Naive thymus-derived CD4-positive, alpha-beta T cell (primary cell): ENCODE data around the gene HMOX1. TPM values are rescaled to one million over a fixed set of nuclear protein-coding genes. Genes with fewer than 3 reads are reported as not detected.

Experiments
- ATAC-seq: fragments of 150-1000 bp; cut with Tn5 transposase; 2 replicates; pipeline ENCODE4 v1.10.0; 2021; ENCODE audit warnings: mild to moderate bottlenecking, moderate library complexity
- CTCF ChIA-PET: fragments of 350-600 bp; sonication (Branson Sonifier 250); formaldehyde crosslinking; loops from one replicate; lab custom pipeline; 2021; ENCODE audit warnings: antibody characterized with exemption; lab: Charles Lee
- POLR2A ChIA-PET: fragments of 350-600 bp; sonication (Branson Sonifier 250); formaldehyde crosslinking; loops from one replicate; lab custom pipeline; 2021; ENCODE audit warnings: antibody characterized with exemption, inconsistent platforms; lab: Charles Lee
- DNase-seq, 9 donors: peaks; one replicate each; pipeline versions ENCODE4 v3.0.0 to v3.0.0-alpha.2; 2020 to 2022; ENCODE audit warnings: mixed read lengths in 1 of 9
- H3K27ac ChIP-seq: one replicate; pipeline ENCODE4 v1.7.0; 2013; ENCODE audit warnings: mild to moderate bottlenecking, low read depth, low read length, moderate library complexity
- H3K27me3 ChIP-seq, 2 donors: one replicate each; pipeline ENCODE4 v1.7.0; 2013; ENCODE audit warnings: low read length in 2 of 2, mild to moderate bottlenecking in 2 of 2, moderate library complexity in 2 of 2; ENCODE audit not compliant: control insufficient read depth in 2 of 2, insufficient read depth in 2 of 2
- H3K36me3 ChIP-seq, 3 experiments: 1 replicate in 2 of 3; 2 replicates in 1 of 3; pipeline ENCODE4 v1.7.0; 2013; ENCODE audit warnings: low read length in 3 of 3, mild to moderate bottlenecking in 3 of 3, moderate library complexity in 1 of 3; ENCODE audit not compliant: insufficient read depth in 3 of 3, control insufficient read depth in 2 of 3
- H3K4me1 ChIP-seq, 2 donors: one replicate each; pipeline ENCODE4 v1.7.0; 2013; ENCODE audit warnings: low read length in 2 of 2, mild to moderate bottlenecking in 2 of 2, moderate library complexity in 1 of 2; ENCODE audit not compliant: control insufficient read depth in 2 of 2, insufficient read depth in 2 of 2
- H3K4me3 ChIP-seq: 2 replicates; pipeline ENCODE4 v1.7.0; 2013; ENCODE audit warnings: mild to moderate bottlenecking, low read length
- H3K9me3 ChIP-seq, 3 experiments: 1 replicate in 2 of 3; 2 replicates in 1 of 3; pipeline ENCODE4 v1.7.0; 2013; ENCODE audit warnings: low read length in 3 of 3; ENCODE audit not compliant: control insufficient read depth in 2 of 3
- H3K27ac Mint-ChIP-seq, 9 donors: one replicate each; pipeline ENCODE4 v1.8.0; 2020 to 2022; ENCODE audit warnings: mixed read lengths in 9 of 9, mild to moderate bottlenecking in 8 of 9, moderate library complexity in 5 of 9, inconsistent platforms in 2 of 9
- H3K27me3 Mint-ChIP-seq, 5 donors: one replicate each; pipeline ENCODE4 v1.8.0; 2021 to 2022; ENCODE audit warnings: mixed read lengths in 5 of 5, mild to moderate bottlenecking in 1 of 5
- H3K36me3 Mint-ChIP-seq, 5 donors: one replicate each; pipeline ENCODE4 v1.8.0; 2020 to 2022; ENCODE audit warnings: mixed read lengths in 5 of 5, mild to moderate bottlenecking in 3 of 5, inconsistent platforms in 1 of 5
- H3K4me1 Mint-ChIP-seq, 7 donors: one replicate each; pipeline ENCODE4 v1.8.0; 2020 to 2022; ENCODE audit warnings: mixed read lengths in 7 of 7, mild to moderate bottlenecking in 3 of 7, inconsistent platforms in 1 of 7
- H3K4me3 Mint-ChIP-seq, 10 donors: one replicate each; pipeline ENCODE4 v1.8.0; 2020 to 2022; ENCODE audit warnings: mild to moderate bottlenecking in 10 of 10, mixed read lengths in 10 of 10, moderate library complexity in 6 of 10, inconsistent platforms in 2 of 10
- H3K9me3 Mint-ChIP-seq, 11 donors: one replicate each; pipeline ENCODE4 v1.8.0; 2020 to 2022; ENCODE audit warnings: mixed read lengths in 11 of 11, mild to moderate bottlenecking in 4 of 11, inconsistent platforms in 1 of 11, moderate library complexity in 1 of 11
- intact Hi-C, 2 donors: fragments of 100-400 bp; cut with micrococcal nuclease; formaldehyde crosslinking; loops; one replicate each; pipeline ENCODE4 v1.15.1; 2023
- polyA plus RNA-seq, 2 donors: library from polyadenylated mRNA; unstranded; fragments of 300-500 nt; fragmentation: Illumina TruSeq; gene quantifications; one replicate each; pipeline ENCODE4 v1.2.3, GENCODE V29; 2021
- total RNA-seq, 6 experiments: library from RNA in 5 of 6; stranded (reverse) in 5 of 6; gene quantifications; 1 replicate in 5 of 6; 2 replicates in 1 of 6; pipeline ENCODE4 v1.2.3 and lab custom pipeline; 2021 to 2026

HMOX1 gene
- total RNA-seq (10 to 100 TPM in 1 of 5 experiments, 1 to 10 TPM in 3, under 1 TPM in 1; 0.92 to 54.0 (median 6.6) TPM), polyA plus RNA-seq (under 1 TPM; 0.14 to 0.19 TPM), total RNA-seq (lab: John Stamatoyannopoulos, UW) (not detected)

- no peaks in the 10 kb centered on the region for H3K36me3 Mint-ChIP-seq
- H3K27ac ChIP-seq, result no peak within 1 kb of the TSS
- no peak within 1 kb of the TSS for H3K4me3 ChIP-seq
- H3K27ac Mint-ChIP-seq, result no peak within 1 kb of the TSS
- ChIA-PET CTCF (no interaction called here), POLR2A (interaction anchor here (0.7 kb wide), 1 partner anchor 18 kb away, joined by 6 read pairs; no protein-coding TSS in a partner anchor)
- H3K36me3 ChIP-seq, result no peaks in the 10 kb centered on the region
- no peaks in the 10 kb centered on the region for H3K9me3 Mint-ChIP-seq
- DNase-seq, result peak in 7 of 9 donors; percentile 24 to 63 (median 29)
- H3K9me3 ChIP-seq, result no peaks in the 10 kb centered on the region
- ATAC-seq, result peak; percentile 86
- peaks cover 0 to 6% of the 10 kb centered on the region in 2 donors for H3K27me3 ChIP-seq
- intact Hi-C loops, result no loop called here
- peak within 1 kb of the TSS; percentile 19 to 73 (median 49) for H3K4me3 Mint-ChIP-seq
- H3K4me1 ChIP-seq, result peaks cover 4 to 7% of the 10 kb centered on the region in 2 donors
- H3K4me1 Mint-ChIP-seq, result peaks cover 18 to 28% (median 25%) of the 10 kb centered on the region in 7 donors
- peaks cover 22 to 42% (median 29%) of the 10 kb centered on the region in 5 donors for H3K27me3 Mint-ChIP-seq
These were observed at the start of gene HMOX1 for GRCh38 chr22:35380537-35381423. HMOX1 (plus strand) TSS chr22:35381096; CDS start chr22:35381174, 78 bp downstream.

GRCh38 chr22:35332278-35332677, 48.6 kb upstream of the HMOX1 start:
- H3K4me1 Mint-ChIP-seq, result peaks cover 15 to 49% (median 24%) of the 10 kb centered on the region in 7 donors
- H3K36me3 Mint-ChIP-seq, result peaks cover 0 to 50% (median 4%) of the 10 kb centered on the region in 5 donors
- Histone ChIP-seq H3K9me3 (no peaks in the 10 kb centered on the region), H3K27ac (no peak overlapping the region), H3K4me3 (no peak overlapping the region), H3K27me3 (no peaks in the 10 kb centered on the region), H3K36me3 (peaks cover 0 to 77% (median 25%) of the 10 kb centered on the region in 3 experiments), H3K4me1 (peaks cover 22 to 23% of the 10 kb centered on the region in 2 donors)
- ChIA-PET POLR2A (no interaction called here), CTCF (no interaction called here)
- H3K27ac Mint-ChIP-seq, result peak overlapping the region in 4 of 9 donors; percentile 25 to 76 (median 56)
- H3K9me3 Mint-ChIP-seq, result no peaks in the 10 kb centered on the region
- H3K27me3 Mint-ChIP-seq, result no peaks in the 10 kb centered on the region
- DNase-seq (no peak), ATAC-seq (no peak)
- intact Hi-C loops, result no loop called here
- H3K4me3 Mint-ChIP-seq, result no peak overlapping the region

GRCh38 chr22:35333220-35333619, 47.7 kb upstream of the HMOX1 start:
- peak overlapping the region in 2 of 9 donors; percentile 18 to 22 for H3K27ac Mint-ChIP-seq
- H3K27ac ChIP-seq, result no peak overlapping the region
- DNase-seq, result no peak
- H3K4me1 ChIP-seq, result peaks cover 22% of the 10 kb centered on the region in 2 donors
- intact Hi-C loops, result no loop called here
- H3K27me3 ChIP-seq, result no peaks in the 10 kb centered on the region
- no peaks in the 10 kb centered on the region for H3K9me3 ChIP-seq
- H3K36me3 ChIP-seq, result peaks cover 0 to 77% (median 17%) of the 10 kb centered on the region in 3 experiments
- no peak overlapping the region for H3K4me3 ChIP-seq
- H3K9me3 Mint-ChIP-seq, result no peaks in the 10 kb centered on the region
- CTCF ChIA-PET, result no interaction called here
- no peak overlapping the region for H3K4me3 Mint-ChIP-seq
- no peak for ATAC-seq
- POLR2A ChIA-PET, result interaction anchor here (0.6 to 1.8 kb wide), 2 partner anchors 15 to 827 kb away, joined by 3 to 5 read pairs; no protein-coding TSS in a partner anchor
- H3K27me3 Mint-ChIP-seq, result no peaks in the 10 kb centered on the region
- H3K4me1 Mint-ChIP-seq, result peaks cover 15 to 47% (median 22%) of the 10 kb centered on the region in 7 donors
- H3K36me3 Mint-ChIP-seq, result peaks cover 0 to 47% (median 8%) of the 10 kb centered on the region in 5 donors

- Mint-ChIP-seq H3K27ac (peak overlapping the region in 6 of 9 donors; percentile 6 to 34 (median 22)), H3K27me3 (no peaks in the 10 kb centered on the region), H3K4me3 (no peak overlapping the region), H3K36me3 (peaks cover 0 to 46% (median 8%) of the 10 kb centered on the region in 5 donors), H3K4me1 (peaks cover 14 to 45% (median 19%) of the 10 kb centered on the region in 7 donors), H3K9me3 (no peaks in the 10 kb centered on the region)
- ChIA-PET POLR2A (interaction anchor here (1.8 kb wide), 1 partner anchor 14 kb away, joined by 5 read pairs; no protein-coding TSS in a partner anchor), CTCF (no interaction called here)
- DNase-seq, result peak in 1 of 9 donors; percentile 38
- Histone ChIP-seq H3K36me3 (peaks cover 0 to 80% (median 17%) of the 10 kb centered on the region in 3 experiments), H3K9me3 (no peaks in the 10 kb centered on the region), H3K27ac (no peak overlapping the region), H3K4me3 (no peak overlapping the region), H3K27me3 (no peaks in the 10 kb centered on the region), H3K4me1 (peaks cover 17 to 21% of the 10 kb centered on the region in 2 donors)
- ATAC-seq, result no peak
- intact Hi-C loops, result no loop called here
These were observed 46.9 kb upstream of the HMOX1 start for GRCh38 chr22:35334004-35334403.

- intact Hi-C loops, result no loop called here
- Mint-ChIP-seq H3K27ac (peak overlapping the region in 2 of 9 donors; percentile 41 to 79), H3K36me3 (peaks cover 3 to 51% (median 8%) of the 10 kb centered on the region in 5 donors), H3K27me3 (no peaks in the 10 kb centered on the region), H3K4me3 (peak overlapping the region in 1 of 10 donors; percentile 61), H3K9me3 (no peaks in the 10 kb centered on the region), H3K4me1 (peaks cover 3 to 30% (median 9%) of the 10 kb centered on the region in 7 donors)
- no peak for ATAC-seq
- POLR2A ChIA-PET, result interaction anchor here (0.9 kb wide), 1 partner anchor 11 kb away, joined by 3 read pairs; no protein-coding TSS in a partner anchor
- Histone ChIP-seq H3K36me3 (peaks cover 0 to 87% (median 17%) of the 10 kb centered on the region in 3 experiments), H3K27ac (no peak overlapping the region), H3K9me3 (no peaks in the 10 kb centered on the region), H3K27me3 (no peaks in the 10 kb centered on the region), H3K4me1 (peaks cover 3 to 6% of the 10 kb centered on the region in 2 donors), H3K4me3 (no peak overlapping the region)
- CTCF ChIA-PET, result no interaction called here
- DNase-seq, result no peak
These were observed 45.4 kb upstream of the HMOX1 start for GRCh38 chr22:35335468-35335867.

GRCh38 chr22:35335936-35336781, 44.7 kb upstream of the HMOX1 start:
- H3K27me3 ChIP-seq, result no peaks in the 10 kb centered on the region
- Mint-ChIP-seq H3K36me3 (peaks cover 6 to 54% (median 8%) of the 10 kb centered on the region in 5 donors), H3K27me3 (no peaks in the 10 kb centered on the region), H3K4me1 (peaks cover 0 to 27% (median 6%) of the 10 kb centered on the region in 7 donors), H3K4me3 (peak overlapping the region in 1 of 10 donors; percentile 61), H3K9me3 (no peaks in the 10 kb centered on the region), H3K27ac (peak overlapping the region in 4 of 9 donors; percentile 32 to 79 (median 48))
- DNase-seq (no peak), ATAC-seq (no peak)
- intact Hi-C loops, result no loop called here
- POLR2A ChIA-PET, result interaction anchor here (0.9 kb wide), 1 partner anchor 12 kb away, joined by 3 read pairs; no protein-coding TSS in a partner anchor
- CTCF ChIA-PET, result interaction anchor here (0.8 kb wide), 1 partner anchor 13 kb away, joined by 3 read pairs; no protein-coding TSS in a partner anchor
- H3K27ac ChIP-seq, result no peak overlapping the region
- no peaks in the 10 kb centered on the region for H3K4me1 ChIP-seq
- no peak overlapping the region for H3K4me3 ChIP-seq
- H3K36me3 ChIP-seq, result peaks cover 0 to 90% (median 20%) of the 10 kb centered on the region in 3 experiments
- no peaks in the 10 kb centered on the region for H3K9me3 ChIP-seq
